Testis (tissue), 2 donors: ENCODE measurements around the gene ATP11C.

Source experiments
- POLR2A ChIP-seq: fragments of 450-650 bp; IDR thresholded peaks from one replicate; pipeline ENCODE4 v1.6.1; 2017; ENCODE audit warnings: antibody characterized with exemption, mild to moderate bottlenecking, moderate library complexity
- TF ChIP-seq, protein P1 (sequence below), 3 experiments: fragments of 450-650 bp in 2 of 3; fragments of 200-600 bp in 1 of 3; sonication (generic) in 1 of 3; IDR thresholded peaks; one replicate each; pipeline ENCODE4 v1.5.1; 2016 to 2019; ENCODE audit warnings: antibody characterized with exemption in 3 of 3, mild to moderate bottlenecking in 2 of 3, moderate library complexity in 1 of 3

DNA sequence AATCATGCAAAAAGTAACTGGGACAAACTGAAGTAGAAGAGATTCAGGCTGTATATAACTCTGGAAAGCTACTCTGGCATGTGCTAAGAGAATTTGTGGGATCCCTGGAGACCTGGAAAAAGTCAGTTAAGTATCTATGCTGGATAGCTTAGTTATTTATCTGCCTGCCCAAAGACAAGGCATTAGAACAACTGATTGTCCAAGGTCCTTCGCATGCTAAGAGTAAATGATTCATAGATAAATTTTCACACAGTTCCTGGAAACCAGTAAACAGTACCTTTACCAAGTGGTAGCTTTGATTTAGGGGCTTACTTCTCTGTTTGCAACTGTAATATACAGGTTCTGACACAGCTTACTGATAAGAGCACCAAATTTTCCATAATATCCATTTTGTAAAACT, 104.8 kb downstream of the ATP11C start:
- TF ChIP-seq, protein P1, sequence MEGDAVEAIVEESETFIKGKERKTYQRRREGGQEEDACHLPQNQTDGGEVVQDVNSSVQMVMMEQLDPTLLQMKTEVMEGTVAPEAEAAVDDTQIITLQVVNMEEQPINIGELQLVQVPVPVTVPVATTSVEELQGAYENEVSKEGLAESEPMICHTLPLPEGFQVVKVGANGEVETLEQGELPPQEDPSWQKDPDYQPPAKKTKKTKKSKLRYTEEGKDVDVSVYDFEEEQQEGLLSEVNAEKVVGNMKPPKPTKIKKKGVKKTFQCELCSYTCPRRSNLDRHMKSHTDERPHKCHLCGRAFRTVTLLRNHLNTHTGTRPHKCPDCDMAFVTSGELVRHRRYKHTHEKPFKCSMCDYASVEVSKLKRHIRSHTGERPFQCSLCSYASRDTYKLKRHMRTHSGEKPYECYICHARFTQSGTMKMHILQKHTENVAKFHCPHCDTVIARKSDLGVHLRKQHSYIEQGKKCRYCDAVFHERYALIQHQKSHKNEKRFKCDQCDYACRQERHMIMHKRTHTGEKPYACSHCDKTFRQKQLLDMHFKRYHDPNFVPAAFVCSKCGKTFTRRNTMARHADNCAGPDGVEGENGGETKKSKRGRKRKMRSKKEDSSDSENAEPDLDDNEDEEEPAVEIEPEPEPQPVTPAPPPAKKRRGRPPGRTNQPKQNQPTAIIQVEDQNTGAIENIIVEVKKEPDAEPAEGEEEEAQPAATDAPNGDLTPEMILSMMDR (IDR thresholded peaks at IDR 0.05), result no peak
- TF ChIP-seq POLR2A, result no peak
